ENCODE results near the gene NTRK3.

GRCh38 chr15:88090481-88091011 lies 166.0 kb downstream of the NTRK3 start:
- TF ChIP-seq CTCF (IDR thresholded peaks at IDR 0.05; ENCODE audit: low read depth, low read length) (no peak), EZH2phosphoT487 (IDR thresholded peaks at IDR 0.05; ENCODE audit: low read depth) (no peak)
